GM12801 (cell line): ENCODE results near the gene MAP1LC3A.

Experiments
- TF ChIP-seq, protein P1 (sequence below): IDR thresholded peaks from one replicate; pipeline ENCODE4 v1.5.1; 2011; ENCODE audit warnings: control low read depth; ENCODE audit not compliant: insufficient read length; ENCODE audit errors: extremely low read depth

The MAP1LC3A gene

DNA sequence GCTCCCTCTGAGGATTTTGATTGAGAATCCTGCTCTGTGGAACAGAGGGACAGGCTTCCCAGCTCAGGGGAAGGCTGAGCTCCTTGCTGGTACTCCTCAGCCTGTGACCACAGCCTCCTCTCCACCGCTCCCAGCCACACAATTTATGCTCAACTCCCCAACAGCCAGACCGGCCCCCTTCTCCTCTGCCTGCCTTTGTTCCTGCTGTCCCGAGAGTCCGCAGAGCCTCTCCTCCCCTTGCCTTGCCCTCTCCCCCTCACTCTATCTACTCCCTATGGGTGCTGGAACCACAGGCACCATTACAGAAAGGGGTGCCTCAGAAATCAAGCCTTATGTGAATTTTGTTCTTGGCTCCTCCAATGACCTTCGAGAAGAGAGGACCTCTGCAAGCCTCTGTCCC, 15.9 kb downstream of the MAP1LC3A start:
- TF ChIP-seq, protein P1, sequence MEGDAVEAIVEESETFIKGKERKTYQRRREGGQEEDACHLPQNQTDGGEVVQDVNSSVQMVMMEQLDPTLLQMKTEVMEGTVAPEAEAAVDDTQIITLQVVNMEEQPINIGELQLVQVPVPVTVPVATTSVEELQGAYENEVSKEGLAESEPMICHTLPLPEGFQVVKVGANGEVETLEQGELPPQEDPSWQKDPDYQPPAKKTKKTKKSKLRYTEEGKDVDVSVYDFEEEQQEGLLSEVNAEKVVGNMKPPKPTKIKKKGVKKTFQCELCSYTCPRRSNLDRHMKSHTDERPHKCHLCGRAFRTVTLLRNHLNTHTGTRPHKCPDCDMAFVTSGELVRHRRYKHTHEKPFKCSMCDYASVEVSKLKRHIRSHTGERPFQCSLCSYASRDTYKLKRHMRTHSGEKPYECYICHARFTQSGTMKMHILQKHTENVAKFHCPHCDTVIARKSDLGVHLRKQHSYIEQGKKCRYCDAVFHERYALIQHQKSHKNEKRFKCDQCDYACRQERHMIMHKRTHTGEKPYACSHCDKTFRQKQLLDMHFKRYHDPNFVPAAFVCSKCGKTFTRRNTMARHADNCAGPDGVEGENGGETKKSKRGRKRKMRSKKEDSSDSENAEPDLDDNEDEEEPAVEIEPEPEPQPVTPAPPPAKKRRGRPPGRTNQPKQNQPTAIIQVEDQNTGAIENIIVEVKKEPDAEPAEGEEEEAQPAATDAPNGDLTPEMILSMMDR = no peak

DNA sequence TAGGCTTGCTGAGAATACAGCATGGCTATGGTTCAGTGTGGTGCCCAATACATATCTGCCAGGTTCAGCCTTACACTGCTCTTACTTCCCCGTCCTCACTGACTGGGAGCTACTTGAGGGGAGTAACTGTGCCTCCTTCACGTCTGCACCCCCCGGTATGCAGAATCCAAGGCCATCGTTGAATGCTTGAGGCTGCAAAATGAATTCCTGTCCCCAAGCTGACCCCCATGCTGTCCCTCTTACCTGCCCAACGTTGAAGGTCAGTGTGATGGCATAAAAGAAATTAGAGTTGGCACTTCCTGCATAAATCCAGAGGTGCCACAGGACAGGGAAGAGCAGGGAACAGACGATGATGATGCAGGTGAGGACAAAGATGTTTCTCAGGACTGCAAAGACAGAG, 16.3 kb downstream of the MAP1LC3A start:
- TF ChIP-seq, protein P1 = no peak

DNA sequence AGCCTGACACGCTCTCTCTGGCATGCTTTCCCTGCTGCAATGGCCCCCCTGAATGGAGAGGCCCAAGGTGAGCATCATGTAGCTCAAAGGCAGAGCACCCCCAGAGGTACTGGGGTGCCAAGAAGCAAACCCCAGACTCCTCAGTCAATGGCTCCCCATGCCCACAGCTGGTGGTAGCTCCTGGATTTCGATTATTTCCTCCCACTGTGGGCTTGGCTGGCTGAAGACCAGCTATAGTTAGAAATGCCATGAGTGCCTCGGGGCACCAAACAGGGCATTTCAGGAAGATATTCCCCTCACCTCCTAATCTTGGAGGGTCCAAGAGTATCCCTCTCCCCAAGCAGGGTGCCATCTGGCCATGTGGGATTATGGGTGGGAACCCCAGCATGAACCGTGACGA, 16.8 kb downstream of the MAP1LC3A start:
- TF ChIP-seq, protein P1 = no peak

DNA sequence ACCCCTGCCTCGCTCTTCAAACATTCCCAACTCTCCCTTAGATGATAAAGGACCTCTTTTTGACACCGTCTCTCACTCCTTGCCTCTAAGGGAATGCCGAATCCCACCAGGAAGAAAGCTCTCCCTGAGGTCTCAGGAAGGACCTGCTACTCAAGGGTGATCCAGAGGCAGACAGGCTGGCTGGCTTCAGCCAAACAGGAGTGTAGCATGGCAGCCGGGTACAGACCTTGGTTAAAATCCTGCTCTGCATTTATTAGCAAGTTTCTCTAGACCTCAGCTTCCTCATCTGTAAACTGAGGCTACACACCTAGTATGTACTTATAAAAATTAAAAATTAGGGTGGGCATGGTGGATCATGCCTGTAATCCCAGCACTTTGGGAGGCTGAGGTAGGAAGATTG, 17.2 kb downstream of the MAP1LC3A start:
- TF ChIP-seq, protein P1 = no peak

DNA sequence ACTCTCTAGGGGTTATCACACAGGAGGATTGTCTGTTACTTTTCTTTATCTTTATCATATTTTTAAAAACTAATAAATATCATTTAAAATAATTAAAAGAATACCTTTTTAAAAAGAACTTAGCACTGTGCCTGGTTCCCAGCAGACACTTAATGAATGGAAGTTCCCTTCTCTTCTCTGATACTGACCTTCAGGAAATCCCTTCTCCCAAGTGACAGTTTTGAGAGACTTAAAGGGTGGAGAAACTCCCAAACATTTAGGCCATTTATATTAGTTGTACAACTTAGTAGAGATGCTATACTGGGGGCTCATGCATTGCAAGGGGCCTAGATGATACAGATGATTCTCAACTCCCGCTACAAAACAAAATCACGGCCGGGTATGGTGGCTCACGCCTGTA, 18.5 kb downstream of the MAP1LC3A start:
- TF ChIP-seq, protein P1 = no peak

DNA sequence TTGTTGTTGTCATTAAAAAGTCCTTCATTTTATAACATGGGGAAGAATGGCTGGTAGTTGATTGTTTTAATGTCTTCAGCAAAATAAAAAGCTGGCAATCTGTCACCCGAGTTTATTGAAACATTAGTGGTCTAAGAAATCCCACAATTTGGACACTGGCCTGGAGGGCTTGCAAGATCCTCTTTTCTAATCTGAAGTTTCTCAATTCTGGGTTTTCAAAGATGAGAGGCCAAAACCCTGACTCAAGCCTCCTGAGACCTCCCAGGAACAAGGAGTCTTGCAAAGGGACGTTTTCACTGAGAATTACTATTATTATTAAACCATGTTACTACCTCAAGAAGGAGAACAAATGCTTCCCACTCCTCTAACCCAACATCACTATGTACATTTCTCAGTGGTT, 19.5 kb downstream of the MAP1LC3A start:
- TF ChIP-seq, protein P1 = no peak

DNA sequence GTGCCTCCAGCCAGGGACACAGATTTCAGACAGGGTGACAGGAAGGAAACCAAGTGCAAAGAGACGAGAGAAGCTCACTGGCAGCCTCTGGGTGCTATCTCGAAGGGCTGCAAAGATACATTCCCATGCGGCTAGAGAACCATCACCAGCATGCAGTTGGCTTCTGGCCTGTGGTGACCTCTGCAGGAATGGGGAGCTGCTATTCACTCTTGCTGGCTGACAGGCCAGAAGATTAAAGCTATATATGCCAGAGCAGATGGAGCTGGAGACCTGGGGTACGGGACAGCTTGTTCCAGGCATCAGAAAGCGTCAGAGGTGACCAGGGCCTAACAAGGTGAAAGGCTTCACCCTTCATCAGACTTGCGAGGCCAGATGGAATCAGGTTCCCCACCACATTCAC, 20.0 kb downstream of the MAP1LC3A start:
- TF ChIP-seq, protein P1 = no peak
